ENCODE measurements around the gene UBE2B. TPM values are rescaled to one million over a fixed set of nuclear protein-coding genes. Genes with fewer than 3 reads are reported as not detected.

The UBE2B gene
- total RNA-seq, 2 experiments from 2014 or later, result 7.6 to 70.3 TPM

DNA sequence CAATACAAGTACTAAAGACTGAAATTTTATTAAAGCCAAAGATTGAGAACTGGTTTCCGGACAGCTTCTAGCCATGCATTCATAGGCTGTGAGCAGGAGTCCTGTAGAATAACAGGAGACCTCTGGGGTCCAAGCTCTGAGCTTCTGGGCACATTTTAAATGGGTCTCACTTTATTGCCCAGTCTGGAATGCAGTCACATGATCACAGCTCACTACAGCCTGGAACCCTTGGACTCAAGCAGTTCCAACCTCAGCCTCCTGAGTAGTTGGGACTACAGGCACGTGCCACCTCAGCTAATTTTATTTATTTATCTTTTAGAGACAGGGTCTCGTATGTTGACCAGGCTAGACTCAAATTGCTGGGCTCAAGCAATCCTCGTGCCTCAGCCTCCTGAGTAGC lies 24.9 kb downstream of the UBE2B start:
- ChIA-PET CTCF (ENCODE audit: unreplicated experiment) (no interaction called here), POLR2A (no interaction called here)
- H2AFZ ChIP-seq (ENCODE audit: low read length), result no peak overlapping the region
- H3K9me2 ChIP-seq (ENCODE audit: insufficient read depth, low read length), result no peaks in the 10 kb centered on the region
- H3K36me3 ChIP-seq (ENCODE audit: insufficient read depth, low read length), result peaks cover 76% of the 10 kb centered on the region
- no peaks in the 10 kb centered on the region for H4K20me1 ChIP-seq (ENCODE audit: insufficient read depth, low read length)
- H3K9me3 ChIP-seq (ENCODE audit: low read length), result no peaks in the 10 kb centered on the region
- TF ChIP-seq EZH2phosphoT487 (IDR thresholded peaks at IDR 0.05; ENCODE audit: borderline replicate concordance, low read depth, low read length), result no peak
- TF ChIP-seq, protein P1, sequence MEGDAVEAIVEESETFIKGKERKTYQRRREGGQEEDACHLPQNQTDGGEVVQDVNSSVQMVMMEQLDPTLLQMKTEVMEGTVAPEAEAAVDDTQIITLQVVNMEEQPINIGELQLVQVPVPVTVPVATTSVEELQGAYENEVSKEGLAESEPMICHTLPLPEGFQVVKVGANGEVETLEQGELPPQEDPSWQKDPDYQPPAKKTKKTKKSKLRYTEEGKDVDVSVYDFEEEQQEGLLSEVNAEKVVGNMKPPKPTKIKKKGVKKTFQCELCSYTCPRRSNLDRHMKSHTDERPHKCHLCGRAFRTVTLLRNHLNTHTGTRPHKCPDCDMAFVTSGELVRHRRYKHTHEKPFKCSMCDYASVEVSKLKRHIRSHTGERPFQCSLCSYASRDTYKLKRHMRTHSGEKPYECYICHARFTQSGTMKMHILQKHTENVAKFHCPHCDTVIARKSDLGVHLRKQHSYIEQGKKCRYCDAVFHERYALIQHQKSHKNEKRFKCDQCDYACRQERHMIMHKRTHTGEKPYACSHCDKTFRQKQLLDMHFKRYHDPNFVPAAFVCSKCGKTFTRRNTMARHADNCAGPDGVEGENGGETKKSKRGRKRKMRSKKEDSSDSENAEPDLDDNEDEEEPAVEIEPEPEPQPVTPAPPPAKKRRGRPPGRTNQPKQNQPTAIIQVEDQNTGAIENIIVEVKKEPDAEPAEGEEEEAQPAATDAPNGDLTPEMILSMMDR (conservative IDR thresholded peaks at IDR 0.05; ENCODE audit: low read length), result no peak
- intact Hi-C loops (cut with micrococcal nuclease; ENCODE audit: unreplicated experiment), result no loop called here
- no peak overlapping the region for H3K27ac ChIP-seq (ENCODE audit: low read depth, low read length, poor library complexity, severe bottlenecking)
- no peaks in the 10 kb centered on the region for H3K79me2 ChIP-seq (ENCODE audit: insufficient read depth, low read depth, low read length)
- BruUV-seq (replicated peaks), result no TSS peak
- no peaks in the 10 kb centered on the region for H3K4me1 ChIP-seq (ENCODE audit: insufficient read depth, low read length, poor library complexity, severe bottlenecking)
- no peak overlapping the region for H3K4me3 ChIP-seq (ENCODE audit: low read depth, low read length, poor library complexity, severe bottlenecking)
- H3K4me2 ChIP-seq (ENCODE audit: low read length), result no peak overlapping the region
- no peak for DNase-seq (ENCODE audit: low spot score)

DNA sequence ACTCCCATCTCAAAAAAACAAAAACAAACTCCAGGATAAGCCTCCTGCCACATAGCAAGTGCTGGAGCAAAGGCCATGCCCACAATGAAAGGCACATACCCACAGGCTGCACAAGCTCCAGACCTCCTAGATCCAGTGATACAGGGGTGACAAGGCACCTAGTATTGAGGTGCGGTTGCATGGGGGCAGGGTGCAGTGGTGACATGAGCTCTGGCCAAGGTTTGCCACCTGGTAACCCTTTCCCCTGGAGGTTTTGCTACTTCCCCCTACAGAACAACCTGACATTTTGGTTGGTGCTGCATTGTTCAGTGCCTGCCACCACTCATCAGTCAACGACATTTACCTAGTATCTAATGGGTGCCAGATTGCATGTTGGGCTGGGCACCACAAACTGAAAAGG lies 25.8 kb downstream of the UBE2B start:
- Histone ChIP-seq H3K9me3 (ENCODE audit: low read length) (no peaks in the 10 kb centered on the region), H3K27ac (ENCODE audit: low read depth, low read length, poor library complexity, severe bottlenecking) (no peak overlapping the region), H3K9me2 (ENCODE audit: insufficient read depth, low read length) (no peaks in the 10 kb centered on the region), H3K79me2 (ENCODE audit: insufficient read depth, low read depth, low read length) (no peaks in the 10 kb centered on the region), H2AFZ (ENCODE audit: low read length) (no peak overlapping the region), H3K4me1 (ENCODE audit: insufficient read depth, low read length, poor library complexity, severe bottlenecking) (no peaks in the 10 kb centered on the region), H4K20me1 (ENCODE audit: insufficient read depth, low read length) (no peaks in the 10 kb centered on the region), H3K4me3 (ENCODE audit: low read depth, low read length, poor library complexity, severe bottlenecking) (no peak overlapping the region), H3K4me2 (ENCODE audit: low read length) (no peak overlapping the region), H3K36me3 (ENCODE audit: insufficient read depth, low read length) (peaks cover 72% of the 10 kb centered on the region)
- BruUV-seq (replicated peaks), result no TSS peak
- CTCF ChIA-PET (ENCODE audit: unreplicated experiment), result no interaction called here
- no peak for TF ChIP-seq EZH2phosphoT487 (IDR thresholded peaks at IDR 0.05; ENCODE audit: borderline replicate concordance, low read depth, low read length)
- TF ChIP-seq, protein P1 (conservative IDR thresholded peaks at IDR 0.05; ENCODE audit: low read length), result no peak
- POLR2A ChIA-PET, result interaction anchor here (0.5 to 0.6 kb wide), 2 partner anchors 30 to 34 kb away, joined by 3 read pairs; no protein-coding TSS in a partner anchor
- DNase-seq (ENCODE audit: low spot score), result no peak
- intact Hi-C loops (cut with micrococcal nuclease; ENCODE audit: unreplicated experiment), result no loop called here

DNA sequence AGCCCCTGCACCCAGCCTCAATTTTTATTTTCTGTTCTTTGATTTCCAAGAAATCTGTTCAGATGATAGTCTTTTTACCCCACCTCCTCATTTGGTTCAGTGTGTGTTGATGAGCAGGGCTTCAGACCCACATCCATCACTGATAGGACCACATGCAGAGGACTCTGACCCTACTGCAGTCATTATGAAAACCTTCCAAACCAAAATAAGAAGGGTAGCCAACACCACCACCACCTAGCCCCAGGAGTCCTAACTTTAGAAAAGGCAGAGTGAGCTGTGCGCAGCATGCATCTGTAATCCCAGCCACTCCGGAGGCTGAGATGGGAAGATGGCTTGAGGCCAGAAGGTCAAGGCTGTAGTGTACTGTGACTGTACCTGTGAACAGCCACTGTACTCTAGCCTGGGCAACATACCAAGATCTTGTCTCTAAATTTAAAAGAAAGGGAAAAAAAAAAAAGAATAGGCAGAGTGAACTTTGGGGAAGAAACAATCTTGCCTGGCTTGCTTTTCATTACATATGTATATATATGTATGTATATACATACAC lies 27.3 kb downstream of the UBE2B start:
- H3K79me2 ChIP-seq (ENCODE audit: insufficient read depth, low read depth, low read length), result no peaks in the 10 kb centered on the region
- H4K20me1 ChIP-seq (ENCODE audit: insufficient read depth, low read length), result no peaks in the 10 kb centered on the region
- no peak for TF ChIP-seq EZH2phosphoT487 (IDR thresholded peaks at IDR 0.05; ENCODE audit: borderline replicate concordance, low read depth, low read length)
- TF ChIP-seq, protein P1 (conservative IDR thresholded peaks at IDR 0.05; ENCODE audit: low read length), result no peak
- CTCF ChIA-PET (ENCODE audit: unreplicated experiment), result no interaction called here
- no peaks in the 10 kb centered on the region for H3K4me1 ChIP-seq (ENCODE audit: insufficient read depth, low read length, poor library complexity, severe bottlenecking)
- BruUV-seq (replicated peaks), result no TSS peak
- DNase-seq (ENCODE audit: low spot score), result no peak
- H3K36me3 ChIP-seq (ENCODE audit: insufficient read depth, low read length), result peaks cover 62% of the 10 kb centered on the region
- intact Hi-C loops (cut with micrococcal nuclease; ENCODE audit: unreplicated experiment), result no loop called here
- H3K4me3 ChIP-seq (ENCODE audit: low read depth, low read length, poor library complexity, severe bottlenecking), result no peak overlapping the region
- H3K4me2 ChIP-seq (ENCODE audit: low read length), result no peak overlapping the region
- no peak overlapping the region for H3K27ac ChIP-seq (ENCODE audit: low read depth, low read length, poor library complexity, severe bottlenecking)
- POLR2A ChIA-PET, result no interaction called here
- H2AFZ ChIP-seq (ENCODE audit: low read length), result no peak overlapping the region
- H3K9me3 ChIP-seq (ENCODE audit: low read length), result no peaks in the 10 kb centered on the region
- no peaks in the 10 kb centered on the region for H3K9me2 ChIP-seq (ENCODE audit: insufficient read depth, low read length)
